ENCODE data around the gene GHRH.

GHRH gene

DNA sequence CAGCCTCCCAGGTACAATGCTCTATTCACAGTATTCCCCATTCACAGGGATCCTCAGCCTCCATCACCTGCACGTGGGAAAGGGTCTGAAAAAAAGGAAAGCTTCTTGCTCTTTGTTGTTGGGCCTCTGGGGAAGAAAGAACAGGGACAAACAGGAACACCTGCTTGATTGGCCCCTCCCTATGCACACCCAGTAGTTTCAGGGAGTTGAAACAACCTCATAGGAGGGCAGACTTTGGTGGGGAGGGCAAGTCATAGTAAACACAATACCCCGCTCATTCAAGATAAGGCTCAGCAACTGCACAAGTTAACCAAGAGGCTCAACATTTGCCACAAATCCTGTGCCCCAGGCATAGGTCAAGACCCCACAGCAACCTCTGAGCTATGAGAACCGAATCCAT is 1.7 kb downstream of the GHRH start:
- Mint-ChIP-seq H3K4me3 (no peak overlapping the region), H3K36me3 (no peaks in the 10 kb centered on the region), H3K4me1 (ENCODE audit: low read depth) (no peaks in the 10 kb centered on the region), H3K27ac (no peak overlapping the region), H3K27me3 (peaks cover 3% of the 10 kb centered on the region), H3K9me3 (ENCODE audit: low read depth) (no peaks in the 10 kb centered on the region)

DNA sequence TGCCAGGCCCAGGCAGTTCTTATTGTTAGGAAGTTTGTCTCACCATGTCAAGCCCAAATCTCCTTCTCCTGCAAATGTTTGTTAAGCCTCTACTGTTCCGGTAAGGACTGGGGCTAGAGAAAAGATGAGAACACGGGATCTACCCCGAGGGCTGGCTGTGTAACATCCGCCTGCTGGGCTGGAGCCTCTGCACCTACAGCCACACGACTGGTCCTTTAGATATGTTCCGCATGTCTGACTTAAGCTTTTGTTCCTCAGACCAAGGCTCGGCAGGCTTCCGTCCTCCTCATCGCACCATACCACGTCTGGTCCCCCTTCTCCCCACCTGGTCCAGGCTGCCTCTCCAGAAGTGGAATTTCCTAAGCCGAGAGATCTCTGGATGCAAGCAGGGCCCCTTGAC is 2.6 kb downstream of the GHRH start:
- no peak overlapping the region for H3K27ac Mint-ChIP-seq
- no peaks in the 10 kb centered on the region for H3K4me1 Mint-ChIP-seq (ENCODE audit: low read depth)
- peaks cover 3% of the 10 kb centered on the region for H3K27me3 Mint-ChIP-seq
- H3K36me3 Mint-ChIP-seq = no peaks in the 10 kb centered on the region
- H3K4me3 Mint-ChIP-seq = no peak overlapping the region
- no peaks in the 10 kb centered on the region for H3K9me3 Mint-ChIP-seq (ENCODE audit: low read depth)

DNA sequence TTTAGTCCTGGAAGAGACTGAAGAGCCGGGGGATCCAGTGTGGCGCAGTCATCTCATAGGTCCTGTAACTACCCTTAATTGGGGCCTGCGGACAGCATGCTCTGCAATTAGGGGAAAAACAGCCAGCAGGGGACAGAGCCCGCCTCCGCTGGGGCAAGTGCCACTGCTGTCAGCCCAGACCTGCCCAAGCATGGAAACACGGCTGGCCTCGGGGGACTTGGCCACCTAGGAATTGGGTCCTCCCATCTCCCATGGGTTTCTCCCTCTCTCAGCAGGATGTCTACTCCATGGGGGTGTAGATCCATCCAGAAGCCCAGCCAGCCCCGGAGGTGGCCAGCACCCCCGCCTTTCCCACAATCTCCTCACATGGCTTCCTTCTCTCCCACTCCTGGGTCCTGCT is 3.6 kb downstream of the GHRH start:
- H3K36me3 Mint-ChIP-seq = no peaks in the 10 kb centered on the region

DNA sequence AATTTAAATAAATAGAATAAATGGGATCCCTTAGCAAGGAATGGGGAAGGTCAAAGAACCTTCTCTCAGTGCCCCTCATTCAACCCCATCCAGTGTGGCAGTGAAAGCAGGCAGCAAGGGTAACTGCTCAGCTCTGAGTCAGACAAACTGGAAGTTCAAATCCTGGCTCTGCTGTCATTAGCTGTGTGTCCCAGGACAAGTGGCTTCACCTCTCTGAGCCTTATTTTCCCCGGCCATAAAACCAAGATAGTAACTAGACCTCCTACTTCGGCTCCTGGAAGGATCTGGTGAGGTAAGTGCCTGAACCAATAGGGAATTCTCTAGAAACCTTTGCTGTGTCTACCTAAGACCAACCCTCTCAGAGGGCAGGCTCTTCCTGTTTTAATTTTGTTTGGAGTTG is 4.1 kb downstream of the GHRH start:
- Mint-ChIP-seq H3K4me3 (no peak overlapping the region), H3K27ac (no peak overlapping the region), H3K4me1 (ENCODE audit: low read depth) (no peaks in the 10 kb centered on the region), H3K36me3 (no peaks in the 10 kb centered on the region), H3K27me3 (peaks cover 3% of the 10 kb centered on the region), H3K9me3 (ENCODE audit: low read depth) (no peaks in the 10 kb centered on the region)

More for the DNA sequence above, 3.6 kb downstream of the GHRH start:
- Mint-ChIP-seq H3K27ac (no peak overlapping the region), H3K4me1 (ENCODE audit: low read depth) (no peaks in the 10 kb centered on the region), H3K4me3 (no peak overlapping the region), H3K9me3 (ENCODE audit: low read depth) (no peaks in the 10 kb centered on the region), H3K27me3 (peaks cover 3% of the 10 kb centered on the region)

DNA sequence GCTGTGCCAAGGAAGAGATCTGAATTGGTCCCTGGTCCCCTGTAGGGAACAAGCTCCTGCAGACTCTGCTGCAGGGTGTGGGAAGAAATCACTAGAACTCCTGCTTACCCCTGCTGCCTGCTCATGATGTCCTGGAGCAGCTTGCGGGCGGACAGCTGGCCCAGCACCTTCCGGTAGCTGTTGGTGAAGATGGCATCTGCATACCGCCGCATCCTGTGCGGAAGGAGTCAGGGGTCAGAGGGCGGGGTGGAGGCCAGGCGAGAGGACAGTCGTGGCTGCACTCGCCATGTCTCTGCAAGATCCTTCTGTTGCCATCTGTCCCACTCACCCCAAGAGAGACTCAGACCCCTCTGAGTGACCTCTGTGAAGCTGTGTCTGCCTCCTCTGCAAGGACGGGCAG is 5.3 kb downstream of the GHRH start:
- Mint-ChIP-seq H3K27ac (no peak overlapping the region), H3K9me3 (ENCODE audit: low read depth) (no peaks in the 10 kb centered on the region), H3K36me3 (no peaks in the 10 kb centered on the region), H3K4me1 (ENCODE audit: low read depth) (no peaks in the 10 kb centered on the region), H3K4me3 (no peak overlapping the region), H3K27me3 (peaks cover 1% of the 10 kb centered on the region)

DNA sequence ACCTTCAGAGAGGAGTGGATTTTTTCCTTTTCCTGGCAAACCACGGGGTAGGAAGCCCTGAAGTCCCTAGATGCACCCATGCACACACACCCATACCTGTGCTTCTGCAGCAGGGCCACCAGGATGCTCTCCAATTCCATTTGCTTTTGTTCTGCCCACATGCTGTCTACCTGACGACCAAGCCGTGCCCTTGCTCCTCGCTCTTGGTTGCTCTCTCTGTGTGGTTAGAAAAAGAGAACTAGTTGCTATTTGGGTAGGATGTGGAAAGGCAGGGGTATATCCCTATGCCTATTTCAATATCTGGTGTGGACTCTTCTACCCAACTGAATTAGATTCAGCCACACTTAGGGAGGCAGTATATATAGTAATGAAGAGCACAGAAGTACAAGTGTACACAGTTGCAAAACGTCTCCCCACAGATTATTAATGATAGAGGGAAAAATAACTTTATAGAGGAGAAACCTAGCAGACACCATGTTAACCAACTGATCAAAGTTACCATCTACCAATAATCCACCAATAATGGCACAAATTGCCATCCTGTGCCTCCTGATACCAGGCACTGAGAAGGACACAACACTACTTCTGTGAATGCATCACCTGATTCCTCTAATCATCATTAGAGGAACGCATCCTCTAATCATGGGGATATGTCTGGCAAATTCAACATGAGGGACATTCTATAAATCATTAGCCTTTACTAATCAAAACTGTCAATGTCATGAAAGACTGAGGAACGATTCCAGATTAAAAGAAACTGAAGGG is 7.3 kb downstream of the GHRH start:
- no peaks in the 10 kb centered on the region for H3K9me3 Mint-ChIP-seq (ENCODE audit: low read depth)
- peaks cover 1% of the 10 kb centered on the region for H3K27me3 Mint-ChIP-seq
- H3K4me3 Mint-ChIP-seq = no peak overlapping the region
- H3K36me3 Mint-ChIP-seq = peaks cover 2% of the 10 kb centered on the region
- H3K27ac Mint-ChIP-seq = no peak overlapping the region
- H3K4me1 Mint-ChIP-seq (ENCODE audit: low read depth) = no peaks in the 10 kb centered on the region

- no peaks in the 10 kb centered on the region for H3K9me3 Mint-ChIP-seq (ENCODE audit: low read depth)
- H3K4me1 Mint-ChIP-seq (ENCODE audit: low read depth) = no peaks in the 10 kb centered on the region
- peaks cover 7% of the 10 kb centered on the region for H3K36me3 Mint-ChIP-seq
- peaks cover 1% of the 10 kb centered on the region for H3K27me3 Mint-ChIP-seq
- no peak overlapping the region for H3K4me3 Mint-ChIP-seq
- no peak overlapping the region for H3K27ac Mint-ChIP-seq
Observed at GRCh38 chr20:37253087-37253486, 8.5 kb downstream of the GHRH start.

- no peaks in the 10 kb centered on the region for H3K9me3 Mint-ChIP-seq (ENCODE audit: low read depth)
- H3K36me3 Mint-ChIP-seq = peaks cover 7% of the 10 kb centered on the region
- no peak overlapping the region for H3K4me3 Mint-ChIP-seq
- H3K27ac Mint-ChIP-seq = no peak overlapping the region
- no peaks in the 10 kb centered on the region for H3K4me1 Mint-ChIP-seq (ENCODE audit: low read depth)
- peaks cover 1% of the 10 kb centered on the region for H3K27me3 Mint-ChIP-seq
Observed at GRCh38 chr20:37251825-37252477, 9.7 kb downstream of the GHRH start.

DNA sequence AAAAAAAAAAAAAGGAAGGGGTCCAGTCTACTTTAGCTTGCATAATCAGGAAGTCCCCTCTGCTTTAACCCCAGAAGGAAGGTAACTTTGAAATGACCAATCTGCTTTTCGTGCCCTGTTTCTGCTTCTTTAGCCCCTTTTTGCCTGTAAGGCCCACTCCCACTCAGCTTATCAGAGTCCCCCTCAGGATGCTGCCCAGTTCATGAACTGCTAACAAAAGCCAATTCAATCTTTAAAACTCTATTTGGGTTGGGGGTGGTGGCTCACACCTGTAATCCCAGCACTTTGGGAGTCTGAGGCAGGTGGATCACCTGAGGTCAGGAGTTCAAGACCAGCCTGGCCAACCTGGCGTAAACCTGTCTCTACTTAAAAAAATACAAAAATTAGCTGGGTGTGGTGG is 12.3 kb downstream of the GHRH start:
- Mint-ChIP-seq H3K4me1 (ENCODE audit: low read depth) (no peaks in the 10 kb centered on the region), H3K27ac (no peak overlapping the region), H3K36me3 (peaks cover 7% of the 10 kb centered on the region), H3K4me3 (no peak overlapping the region), H3K9me3 (ENCODE audit: low read depth) (no peaks in the 10 kb centered on the region), H3K27me3 (no peaks in the 10 kb centered on the region)

DNA sequence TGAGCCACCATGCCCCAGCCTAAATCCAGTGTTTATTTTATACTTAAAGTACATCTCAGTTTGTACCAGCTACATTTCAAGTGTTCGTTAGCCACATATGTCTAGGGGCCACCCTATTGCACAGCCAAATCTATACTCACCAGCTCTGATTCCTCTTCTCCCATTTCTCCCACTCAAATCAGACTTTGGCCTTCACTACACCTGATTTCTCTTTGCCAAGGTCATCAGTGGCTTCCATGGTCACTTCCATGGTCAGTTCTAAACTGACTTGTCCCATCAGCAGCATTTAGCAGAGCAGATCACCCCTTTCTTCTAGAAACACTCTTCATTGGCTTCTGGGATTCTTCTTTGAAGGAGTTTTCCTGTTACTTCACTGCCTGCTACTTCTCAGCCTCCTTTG is 14.1 kb downstream of the GHRH start:
- no peaks in the 10 kb centered on the region for H3K9me3 Mint-ChIP-seq (ENCODE audit: low read depth)
- H3K4me3 Mint-ChIP-seq = no peak overlapping the region
- H3K27me3 Mint-ChIP-seq = no peaks in the 10 kb centered on the region
- peaks cover 7% of the 10 kb centered on the region for H3K36me3 Mint-ChIP-seq
- H3K27ac Mint-ChIP-seq = no peak overlapping the region
- no peaks in the 10 kb centered on the region for H3K4me1 Mint-ChIP-seq (ENCODE audit: low read depth)

DNA sequence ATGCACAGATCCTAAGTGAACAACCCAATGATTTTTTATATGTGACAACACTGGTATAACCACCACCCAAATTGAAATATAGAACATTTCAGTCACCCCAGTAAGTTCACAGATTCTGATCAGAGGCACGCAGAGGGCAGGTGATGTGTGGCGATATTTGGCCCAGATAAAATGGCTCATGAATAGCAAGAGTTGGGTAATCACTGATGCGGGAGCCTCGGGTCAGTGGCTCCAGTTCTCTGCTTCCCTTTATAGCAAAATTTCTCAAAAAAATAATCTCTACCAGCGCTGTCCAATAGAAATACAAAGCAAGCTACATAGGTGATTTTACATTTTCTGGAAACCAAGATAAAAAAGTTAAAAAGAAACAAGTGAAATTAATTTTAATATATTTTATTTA is 14.9 kb downstream of the GHRH start:
- H3K36me3 Mint-ChIP-seq = peaks cover 7% of the 10 kb centered on the region
- H3K27me3 Mint-ChIP-seq = no peaks in the 10 kb centered on the region
- no peaks in the 10 kb centered on the region for H3K4me1 Mint-ChIP-seq (ENCODE audit: low read depth)
- H3K27ac Mint-ChIP-seq = no peak overlapping the region
- H3K4me3 Mint-ChIP-seq = no peak overlapping the region
- no peaks in the 10 kb centered on the region for H3K9me3 Mint-ChIP-seq (ENCODE audit: low read depth)

DNA sequence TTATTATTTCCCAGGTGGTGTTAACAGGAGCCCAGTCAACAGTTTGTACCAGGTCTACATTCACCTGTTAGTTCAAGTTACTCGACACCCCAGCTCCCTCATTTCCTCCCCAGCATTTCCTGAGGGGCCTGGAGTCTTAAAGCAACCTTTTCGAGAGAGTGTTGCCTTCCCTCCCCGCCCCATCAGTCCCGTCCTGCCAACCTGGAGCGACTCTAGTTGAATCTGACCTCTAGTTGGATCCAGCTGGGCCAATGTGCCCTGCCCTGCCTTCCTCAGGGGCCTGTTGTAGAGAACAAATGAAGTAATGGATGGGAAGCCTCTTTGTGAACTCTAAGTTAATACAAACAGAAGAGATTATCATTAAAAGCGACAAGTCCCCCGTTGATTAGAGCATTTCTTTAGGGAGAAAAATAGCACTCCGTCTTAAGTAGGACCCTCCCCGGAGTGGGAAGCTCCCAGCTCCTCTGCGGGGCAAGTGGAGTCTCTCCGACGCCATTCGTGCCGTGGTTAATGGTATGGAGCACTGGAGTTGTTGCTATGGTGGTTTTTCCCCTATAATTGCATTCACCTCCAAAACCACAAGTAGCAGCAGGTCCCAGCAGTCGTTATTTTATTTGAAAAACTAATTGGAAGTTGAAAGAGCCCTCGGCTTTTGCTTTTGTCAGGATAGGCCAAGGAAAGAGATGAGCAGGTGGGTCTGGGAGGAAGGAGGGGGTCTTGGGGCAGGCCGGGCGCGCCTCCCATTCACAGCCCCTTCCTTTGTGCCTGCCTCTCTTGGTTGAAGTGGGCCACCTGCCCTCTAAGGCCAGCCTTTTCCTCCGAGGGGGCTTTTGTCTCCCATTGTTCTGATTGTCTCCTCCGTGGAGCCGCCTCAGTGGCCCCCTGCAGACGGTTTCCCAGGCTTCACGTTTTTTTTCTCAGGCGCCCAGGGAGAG is 16.1 kb downstream of the GHRH start:
- no peaks in the 10 kb centered on the region for H3K27me3 Mint-ChIP-seq
- H3K4me1 Mint-ChIP-seq (ENCODE audit: low read depth) = no peaks in the 10 kb centered on the region
- no peaks in the 10 kb centered on the region for H3K9me3 Mint-ChIP-seq (ENCODE audit: low read depth)
- no peak overlapping the region for H3K27ac Mint-ChIP-seq
- H3K4me3 Mint-ChIP-seq = no peak overlapping the region
- H3K36me3 Mint-ChIP-seq = peaks cover 9% of the 10 kb centered on the region

DNA sequence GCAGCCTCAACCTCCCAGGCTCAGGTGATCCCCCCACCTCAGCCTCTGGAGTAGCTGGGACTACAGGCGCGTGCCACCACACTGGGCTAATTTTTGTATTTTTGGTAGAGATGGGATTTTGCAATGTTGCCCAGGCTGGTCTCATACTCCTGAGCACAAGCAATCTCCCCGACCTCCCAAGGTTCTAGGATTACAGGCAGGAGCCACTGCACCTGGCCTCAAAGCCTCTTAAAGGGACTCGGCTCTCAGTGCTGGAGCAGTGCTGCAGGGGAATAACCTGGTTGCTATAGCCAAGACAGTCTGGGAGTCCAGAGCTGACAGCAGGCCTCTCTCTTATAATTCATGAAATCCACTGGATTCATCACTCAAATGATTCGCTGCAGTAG is 17.0 kb downstream of the GHRH start:
- Mint-ChIP-seq H3K27me3 (no peaks in the 10 kb centered on the region), H3K4me1 (ENCODE audit: low read depth) (no peaks in the 10 kb centered on the region), H3K4me3 (no peak overlapping the region), H3K9me3 (ENCODE audit: low read depth) (no peaks in the 10 kb centered on the region), H3K27ac (no peak overlapping the region), H3K36me3 (peaks cover 6% of the 10 kb centered on the region)

GRCh38 chr20:37243937-37244571 is 17.6 kb downstream of the GHRH start:
- no peaks in the 10 kb centered on the region for H3K9me3 Mint-ChIP-seq (ENCODE audit: low read depth)
- H3K36me3 Mint-ChIP-seq = peaks cover 6% of the 10 kb centered on the region
- no peak overlapping the region for H3K4me3 Mint-ChIP-seq
- no peaks in the 10 kb centered on the region for H3K27me3 Mint-ChIP-seq
- no peaks in the 10 kb centered on the region for H3K4me1 Mint-ChIP-seq (ENCODE audit: low read depth)
- peak overlapping the region; percentile 58 for H3K27ac Mint-ChIP-seq
